K562 (cell line): ENCODE measurements around the gene PPP6R3. TPM values are rescaled to one million over a fixed set of nuclear protein-coding genes. Genes with fewer than 3 reads are reported as not detected.

Experiments used
- ATAC-seq: fragments of 200-7000 bp; cut with Tn5 transposase; 3 replicates; pipeline ENCODE4 v1.9.1; 2020; ENCODE audit warnings: moderate library complexity
- BruUV-seq: library from RNA; stranded (reverse); fragments of 400-500 nt; replicated peaks from 2 replicates; lab custom pipeline; 2021; lab: Mats Ljungman, UMichigan
- CTCF ChIA-PET: fragments of 300-600 bp; formaldehyde crosslinking; extraction: SDS; loops from one replicate; lab custom pipeline; 2021; ENCODE audit warnings: low intra/inter-chr PET ratio; lab: Yijun Ruan, JAX
- POLR2A ChIA-PET: fragments of 300-600, 350-650 bp; sonication (Branson Sonifier 250); formaldehyde crosslinking; extraction: SDS; loops from one replicate; lab custom pipeline; 2021; ENCODE audit warnings: antibody characterized with exemption, inconsistent platforms; lab: Yijun Ruan, JAX
- DNase-seq, 4 experiments: peaks; one replicate each; pipeline versions ENCODE4 v3.0.0 to v3.0.0-alpha.2; 2011 to 2018; ENCODE audit warnings: low spot score in 3 of 4, mixed read lengths in 3 of 4; ENCODE audit errors: extremely low read depth in 1 of 4
- FAIRE-seq: peaks from 2 replicates; lab custom pipeline; 2011; peaks lifted over from hg19 to GRCh38; lab: Jason Lieb, UNC
- H2AFZ ChIP-seq: 2 replicates; pipeline ENCODE4 v1.6.0; 2011; ENCODE audit warnings: low read depth, low read length, control low read depth, inconsistent platforms
- H3K27ac ChIP-seq: fragments of 200-600 bp; 3 replicates; pipeline ENCODE4 v1.8.0; 2011; ENCODE audit warnings: low read depth, mild to moderate bottlenecking, control low read depth, inconsistent platforms, low read length, moderate library complexity, mixed read lengths; ENCODE audit errors: extremely low read depth
- H3K27me3 ChIP-seq, 2 experiments: fragments of 300-600 bp in 1 of 2; 2 replicates in 1 of 2; 3 replicates in 1 of 2; pipeline versions ENCODE4 v1.6.0 to v1.8.0; 2011; ENCODE audit warnings: inconsistent platforms in 2 of 2, low read length in 2 of 2, mild to moderate bottlenecking in 1 of 2, mixed read lengths in 1 of 2, moderate library complexity in 1 of 2; ENCODE audit not compliant: control insufficient read depth in 2 of 2, insufficient read depth in 2 of 2
- H3K36me3 ChIP-seq: fragments of 300-600 bp; 3 replicates; pipeline ENCODE4 v1.8.0; 2011; ENCODE audit warnings: mild to moderate bottlenecking, low read length, inconsistent platforms; ENCODE audit not compliant: control insufficient read depth, insufficient read depth
- H3K4me1 ChIP-seq, 2 experiments: fragments of 200-600 bp in 1 of 2; replicated peaks in 1 of 2; 2 replicates in 1 of 2; 3 replicates in 1 of 2; pipeline versions ENCODE4 v1.5.1 to v1.8.0; 2011; ENCODE audit warnings: inconsistent platforms in 2 of 2, low read length in 2 of 2, mild to moderate bottlenecking in 1 of 2, mixed read lengths in 1 of 2, moderate library complexity in 1 of 2; ENCODE audit not compliant: control insufficient read depth in 2 of 2, insufficient read depth in 2 of 2
- H3K4me2 ChIP-seq: 2 replicates; pipeline ENCODE4 v1.6.1; 2011; ENCODE audit warnings: low read length, control low read depth, inconsistent platforms, mixed read lengths; ENCODE audit not compliant: insufficient read depth
- H3K4me3 ChIP-seq: fragments of 200-600 bp; sonication (generic), shearing (Covaris generic); 2 replicates; pipeline ENCODE4 v1.5.1; 2016; ENCODE audit warnings: control low read depth, inconsistent platforms
- H3K79me2 ChIP-seq: fragments of 200-600 bp; 3 replicates; pipeline ENCODE4 v1.8.0; 2011; ENCODE audit warnings: low read length, inconsistent platforms; ENCODE audit not compliant: control insufficient read depth, insufficient read depth
- H3K9ac ChIP-seq, 2 experiments: 2 replicates each; pipeline versions ENCODE4 v1.6.0 to v1.6.1; 2011; ENCODE audit warnings: low read depth in 2 of 2, low read length in 2 of 2, control low read depth in 1 of 2, inconsistent platforms in 1 of 2, mild to moderate bottlenecking in 1 of 2, mixed read lengths in 1 of 2; ENCODE audit not compliant: insufficient read depth in 1 of 2
- H3K9me1 ChIP-seq: one replicate; pipeline ENCODE4 v1.6.0; 2011; ENCODE audit warnings: inconsistent platforms, mild to moderate bottlenecking, low read length, moderate library complexity; ENCODE audit not compliant: control insufficient read depth, insufficient read depth
- H3K9me3 ChIP-seq: replicated peaks from 2 replicates; pipeline ENCODE4 v1.5.1; 2011; ENCODE audit warnings: low read depth, low read length, inconsistent platforms; ENCODE audit not compliant: control insufficient read depth, insufficient read depth
- H4K20me1 ChIP-seq: replicated peaks from 2 replicates; pipeline ENCODE4 v1.6.1; 2011; ENCODE audit warnings: low read length, inconsistent platforms, mixed read lengths; ENCODE audit not compliant: control insufficient read depth, insufficient read depth
- C11orf30 ChIP-seq: fragments of 450-650 bp; IDR thresholded peaks from 2 replicates; pipeline ENCODE4 v1.6.1; 2016; ENCODE audit warnings: low read depth, mild to moderate bottlenecking
- PML ChIP-seq: IDR thresholded peaks from 2 replicates; pipeline ENCODE4 v1.6.1; 2012; ENCODE audit warnings: low read length, inconsistent platforms
- WGBS: fragments of 100-300 bp; shearing (Covaris generic); methylation state at CpG from one replicate; pipeline ENCODE4 v1.1.6; 2016; ENCODE audit warnings: low coverage, mixed read lengths; ENCODE audit not compliant: insufficient coverage; ENCODE audit errors: missing lambda C conversion rate; 5-methylcytosine and 5-hydroxymethylcytosine counted together
- in situ Hi-C: fragments of 300-500 bp; cut with MboI; formaldehyde crosslinking; loops from 4 replicates; pipeline ENCODE4 v1.15.0; 2018; ENCODE audit warnings: inconsistent platforms, mixed read lengths
- intact Hi-C: fragments of 100-400 bp; cut with micrococcal nuclease; formaldehyde crosslinking; loops from 2 replicates; pipeline ENCODE4 v1.14.2; 2022
- polyA plus RNA-seq, 8 experiments: library from polyadenylated mRNA; depleted of rRNA in 4 of 8; stranded (reverse) in 5 of 8; unstranded in 3 of 8; fragments of >200 nt; fragmentation: Nextera tagmentation in 2 of 8; fragmentation: Illumina TruSeq in 1 of 8; extraction: Ambion mirVana in 2 of 8; extraction: Trizol in 1 of 8; gene quantifications; 2 replicates each; pipeline versions ENCODE4 v1.2.1 to v1.2.3, GENCODE V29; 2011 to 2014; ENCODE audit warnings: inconsistent platforms in 1 of 8, missing spikeins in 1 of 8
- total RNA-seq, 7 experiments: library from RNA; depleted of rRNA in 6 of 7; stranded (reverse); fragments of >200 nt in 6 of 7; fragmentation: Illumina TruSeq in 2 of 7; extraction: Trizol in 2 of 7; gene quantifications; 2 replicates each; pipeline versions ENCODE4 v1.2.1 to v1.2.3, GENCODE V29; 2011 to 2021; ENCODE audit warnings: low replicate concordance in 1 of 7
- TF ChIP-seq, protein P1 (sequence below): IDR thresholded peaks from 3 replicates; pipeline ENCODE4 v1.6.1; 2011; ENCODE audit warnings: borderline replicate concordance, mild to moderate bottlenecking; ENCODE audit not compliant: insufficient read length, insufficient read depth

PPP6R3 gene
- total and polyA plus RNA-seq, 9 of the 15 experiments (the other 6 are each of a cell fraction or from before 2014, with no cell fraction given), result 20.3 to 117 (median 80.6) TPM

DNA sequence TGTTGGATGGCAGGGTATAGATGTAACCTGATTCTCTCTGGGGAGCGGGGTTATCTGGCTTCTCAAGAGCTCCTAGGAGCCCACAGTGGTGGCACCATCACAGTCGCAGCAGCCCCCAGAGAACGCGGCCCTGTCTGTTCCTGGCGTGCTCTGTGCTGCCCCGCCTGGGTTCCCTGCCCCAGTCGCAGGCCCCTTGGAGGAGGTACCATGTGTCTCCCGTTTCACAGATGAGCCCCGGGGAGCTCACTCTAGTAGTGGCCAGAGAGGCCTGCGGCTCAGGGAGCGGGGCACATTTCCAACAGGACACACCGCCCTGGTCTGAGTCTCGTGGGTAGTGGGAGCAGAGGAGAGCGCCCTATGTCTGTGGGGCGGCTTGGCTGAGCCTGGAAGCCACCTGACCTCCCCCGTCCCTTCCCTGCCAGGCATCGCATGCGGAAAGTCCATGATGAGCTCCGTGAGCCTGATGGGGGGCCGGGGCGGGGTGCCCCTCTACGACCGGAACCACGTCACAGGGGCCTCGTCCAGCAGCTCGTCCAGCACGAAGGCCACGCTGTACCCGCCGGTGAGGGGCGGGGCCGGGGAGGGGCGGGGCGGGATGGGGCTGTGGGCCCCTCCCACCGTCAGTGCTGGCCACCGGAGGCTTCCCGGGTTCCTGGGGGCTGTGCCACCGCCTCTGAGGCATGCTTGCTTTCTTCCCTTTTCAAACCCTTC lies 21.0 kb upstream of the PPP6R3 start:
- Histone ChIP-seq H3K27ac (no peak overlapping the region), H3K4me3 (no peak overlapping the region), H4K20me1 (no peaks in the 10 kb centered on the region; the same call in 1 of the 2 replicates), H3K4me1 (peaks cover 15 to 40% of the 10 kb centered on the region in 2 experiments; a peak in 4 of 5 replicates), H3K9me3 (no peaks in the 10 kb centered on the region), H3K4me2 (no peak overlapping the region), H2AFZ (no peak overlapping the region), H3K27me3 (no peaks in the 10 kb centered on the region), H3K9ac (peak overlapping the region in 1 of 2 experiments; percentile 13; a peak in 1 of 4 replicates), H3K9me1 (peaks cover 12% of the 10 kb centered on the region), H3K79me2 (no peaks in the 10 kb centered on the region)
- ChIA-PET CTCF (no interaction called here), POLR2A (interaction anchor here (0.7 to 0.8 kb wide), 2 partner anchors 11 to 16 kb away, joined by 3 read pairs; no protein-coding TSS in a partner anchor)
- no TSS peak for BruUV-seq
- ATAC-seq, result peak; percentile 37; the same call in 1 of the 3 replicates
- 79% methylated on average over 28 of the region's 38 CpGs for WGBS
- DNase-seq, result peak in 3 of 4 experiments; percentile 42 to 66 (median 56)
- in situ Hi-C loops (loop anchor here (10.0 kb wide), 1 partner anchor 185 kb away; no protein-coding TSS in a partner anchor), intact Hi-C loops (no loop called here)
- no peak for FAIRE-seq
- TF ChIP-seq PML, result no peak
- no peak for TF ChIP-seq C11orf30
- TF ChIP-seq, protein P1, sequence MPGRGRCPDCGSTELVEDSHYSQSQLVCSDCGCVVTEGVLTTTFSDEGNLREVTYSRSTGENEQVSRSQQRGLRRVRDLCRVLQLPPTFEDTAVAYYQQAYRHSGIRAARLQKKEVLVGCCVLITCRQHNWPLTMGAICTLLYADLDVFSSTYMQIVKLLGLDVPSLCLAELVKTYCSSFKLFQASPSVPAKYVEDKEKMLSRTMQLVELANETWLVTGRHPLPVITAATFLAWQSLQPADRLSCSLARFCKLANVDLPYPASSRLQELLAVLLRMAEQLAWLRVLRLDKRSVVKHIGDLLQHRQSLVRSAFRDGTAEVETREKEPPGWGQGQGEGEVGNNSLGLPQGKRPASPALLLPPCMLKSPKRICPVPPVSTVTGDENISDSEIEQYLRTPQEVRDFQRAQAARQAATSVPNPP, result no peak
- TF ChIP-seq, all 486 proteins: peak for 0
- H3K36me3 ChIP-seq, result peaks cover 67% of the 10 kb centered on the region; the same call in 2 of the 3 replicates
